Stimulated activated CD4-positive, alpha-beta T cell treated with anti-CD3 and anti-CD28 coated beads, Interleukin-4, amount 100 ng/mL, for 4 hours (primary cell): ENCODE results near the gene TAF11L6.
"Not testable (repeated sequence)": the region's sequence is repeated elsewhere in the genome, so short reads cannot be mapped to it uniquely, and the experiment has no call there.

Source experiments
- DNase-seq, 2 experiments: peaks; one replicate each; pipeline ENCODE4 v3.0.0-alpha.2; 2020

TAF11L6 gene

DNA sequence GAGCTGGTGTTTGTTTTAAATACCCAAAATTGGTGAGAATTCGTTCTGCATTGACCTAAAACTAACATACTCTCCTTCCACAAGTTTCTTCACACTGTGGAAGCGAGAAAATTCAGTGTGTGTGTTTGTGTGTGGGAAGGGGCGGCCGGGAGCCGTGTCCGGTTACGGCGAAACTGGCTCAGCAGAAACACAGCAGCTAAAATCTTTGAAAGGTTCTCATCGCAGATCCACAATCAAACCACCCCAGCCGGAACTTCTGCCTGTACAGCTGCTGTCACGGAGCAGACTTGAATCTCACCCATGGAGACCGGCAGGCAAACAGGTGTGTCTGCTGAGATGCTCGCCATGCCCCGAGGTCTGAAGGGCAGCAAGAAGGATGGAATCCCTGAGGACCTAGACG, at the start of gene TAF11L6:
TSS of gene TAF11L6 (plus strand) at position 301 of the 400 bp plus-strand sequence.
- DNase-seq: not testable (repeated sequence)

- DNase-seq: no peak
Measured at GRCh38 chr5:17481378-17481777, 47.1 kb upstream of the TAF11L6 start.

GRCh38 chr5:17482790-17483189, 45.7 kb upstream of the TAF11L6 start:
- DNase-seq: no peak

GRCh38 chr5:17486464-17487173, 41.9 kb upstream of the TAF11L6 start:
- not testable (repeated sequence) for DNase-seq

GRCh38 chr5:17487174-17487512, 41.3 kb upstream of the TAF11L6 start:
- DNase-seq: no peak

- DNase-seq: not testable (repeated sequence)
Measured at GRCh38 chr5:17491257-17491656, 37.2 kb upstream of the TAF11L6 start.

GRCh38 chr5:17492770-17493169, 35.7 kb upstream of the TAF11L6 start:
- DNase-seq: no peak

- DNase-seq: no peak
Measured at GRCh38 chr5:17497446-17497845, 31.0 kb upstream of the TAF11L6 start.

GRCh38 chr5:17497931-17498330, 30.5 kb upstream of the TAF11L6 start, which contains the start of gene TAF11L2:
Gene TAF11L2 (plus strand): TSS chr5:17498231.
- not testable (repeated sequence) for DNase-seq

GRCh38 chr5:17511775-17512325, 16.6 kb upstream of the TAF11L6 start:
- DNase-seq: no peak

DNA sequence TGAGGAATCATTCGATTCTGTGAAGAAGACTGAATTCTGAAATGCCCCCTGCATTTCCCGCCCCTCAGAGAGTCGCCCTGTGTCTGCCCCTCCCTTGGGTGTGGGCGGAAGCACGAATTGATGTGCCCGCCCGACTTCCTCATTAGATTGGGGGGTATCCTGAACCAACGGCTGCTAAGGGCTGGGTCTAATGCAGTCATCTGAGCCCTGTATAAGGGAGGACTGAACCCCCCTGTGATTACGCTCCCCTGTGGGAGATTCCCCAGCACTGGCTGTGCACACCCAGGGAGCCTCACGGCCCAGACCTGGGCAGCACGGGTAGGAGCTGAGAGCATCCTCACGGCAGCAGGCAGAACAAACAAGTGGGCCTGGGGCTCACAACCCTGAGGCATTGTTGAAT, 10.9 kb upstream of the TAF11L6 start:
- peak in 1 of 2 experiments; percentile 2 for DNase-seq

DNA sequence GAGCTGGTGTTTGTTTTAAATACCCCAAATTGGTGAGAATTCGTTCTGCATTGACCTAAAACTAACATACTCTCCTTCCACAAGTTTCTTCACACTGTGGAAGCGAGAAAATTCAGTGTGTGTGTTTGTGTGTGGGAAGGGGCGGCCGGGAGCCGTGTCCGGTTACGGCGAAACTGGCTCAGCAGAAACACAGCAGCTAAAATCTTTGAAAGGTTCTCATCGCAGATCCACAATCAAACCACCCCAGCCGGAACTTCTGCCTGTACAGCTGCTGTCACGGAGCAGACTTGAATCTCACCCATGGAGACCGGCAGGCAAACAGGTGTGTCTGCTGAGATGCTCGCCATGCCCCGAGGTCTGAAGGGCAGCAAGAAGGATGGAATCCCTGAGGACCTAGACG, 10.4 kb upstream of the TAF11L6 start, which contains the start of gene TAF11L3:
TSS of gene TAF11L3 (plus strand) at position 301 of the 400 bp plus-strand sequence.
- DNase-seq: not testable (repeated sequence)

DNA sequence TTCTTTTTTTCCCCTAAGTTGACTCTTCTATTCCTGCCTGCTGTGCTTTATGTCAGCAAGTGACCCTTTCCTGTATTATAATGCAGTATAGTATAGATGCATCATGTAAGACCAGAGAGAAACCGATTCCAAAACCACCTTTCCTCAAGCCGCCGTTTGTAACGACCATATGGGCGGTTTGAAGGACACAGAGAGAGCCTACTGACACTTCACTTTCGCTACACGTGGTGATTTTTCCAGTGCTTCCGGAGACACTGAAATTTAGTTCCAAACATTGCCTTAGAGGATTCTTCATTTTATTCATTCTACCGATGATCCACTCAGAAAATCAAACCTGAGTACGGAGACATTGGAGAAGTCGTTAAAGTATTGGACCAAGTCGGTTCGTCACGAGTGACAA, 9.0 kb upstream of the TAF11L6 start:
- DNase-seq: not testable (repeated sequence)

DNA sequence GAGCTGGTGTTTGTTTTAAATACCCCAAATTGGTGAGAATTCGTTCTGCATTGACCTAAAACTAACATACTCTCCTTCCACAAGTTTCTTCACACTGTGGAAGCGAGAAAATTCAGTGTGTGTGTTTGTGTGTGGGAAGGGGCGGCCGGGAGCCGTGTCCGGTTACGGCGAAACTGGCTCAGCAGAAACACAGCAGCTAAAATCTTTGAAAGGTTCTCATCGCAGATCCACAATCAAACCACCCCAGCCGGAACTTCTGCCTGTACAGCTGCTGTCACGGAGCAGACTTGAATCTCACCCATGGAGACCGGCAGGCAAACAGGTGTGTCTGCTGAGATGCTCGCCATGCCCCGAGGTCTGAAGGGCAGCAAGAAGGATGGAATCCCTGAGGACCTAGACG, 7.0 kb upstream of the TAF11L6 start, which contains the start of gene TAF11L4:
TSS of gene TAF11L4 (plus strand) at position 301 of the 400 bp plus-strand sequence.
- not testable (repeated sequence) for DNase-seq

GRCh38 chr5:17524935-17525334, 3.5 kb upstream of the TAF11L6 start, which contains the start of gene TAF11L5:
Gene TAF11L5 (plus strand): TSS chr5:17525235.
- DNase-seq: not testable (repeated sequence)

- DNase-seq: peak in 1 of 2 experiments; percentile 11
Measured at GRCh38 chr5:17526504-17526903, 2.0 kb upstream of the TAF11L6 start.
